ENCODE data around the gene ZMYM2.

Gene ZMYM2

GRCh38 chr13:20065516-20065915 lies 107.0 kb downstream of the ZMYM2 start:
- no peaks in the 10 kb centered on the region for H3K27me3 Mint-ChIP-seq
- peaks cover 66% of the 10 kb centered on the region for H3K36me3 Mint-ChIP-seq (ENCODE audit: insufficient read depth)
- no peaks in the 10 kb centered on the region for H3K9me3 Mint-ChIP-seq
- peaks cover 0 to 4% of the 10 kb centered on the region in 2 donors for H3K4me1 Mint-ChIP-seq (ENCODE audit: low read depth in 2 of 2)
- no peak overlapping the region for H3K4me3 Mint-ChIP-seq
- H3K27ac Mint-ChIP-seq = peak overlapping the region in 1 of 2 donors; percentile 62
- no peak for ATAC-seq (replicated peaks)
- DNase-seq = no peak

GRCh38 chr13:20069956-20070355 lies 111.4 kb downstream of the ZMYM2 start:
- Mint-ChIP-seq H3K4me1 (ENCODE audit: low read depth in 2 of 2) (peaks cover 0 to 10% of the 10 kb centered on the region in 2 donors), H3K4me3 (no peak overlapping the region), H3K9me3 (no peaks in the 10 kb centered on the region), H3K36me3 (ENCODE audit: insufficient read depth) (peaks cover 64% of the 10 kb centered on the region), H3K27me3 (no peaks in the 10 kb centered on the region), H3K27ac (no peak overlapping the region)
- ATAC-seq (replicated peaks) = no peak
- no peak for DNase-seq

DNA sequence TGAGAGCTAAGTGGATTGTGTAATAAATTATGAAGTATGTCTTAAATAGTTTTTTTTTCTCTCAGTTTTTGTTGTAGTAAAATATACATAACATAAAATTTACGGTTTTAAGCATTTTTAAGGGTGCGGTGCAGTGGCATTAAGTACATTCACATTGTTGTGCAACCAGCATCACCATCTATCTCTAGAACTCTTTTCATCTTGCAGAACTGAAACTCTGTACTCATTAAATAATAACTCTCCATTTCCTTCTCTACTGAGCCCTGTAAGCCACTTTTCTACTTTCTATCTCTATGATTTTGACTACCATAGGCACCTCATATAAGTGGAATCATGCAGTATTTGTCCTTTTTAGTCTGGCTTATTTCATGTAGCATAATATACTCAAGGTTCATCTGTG lies 115.2 kb downstream of the ZMYM2 start:
- peak overlapping the region in 1 of 2 donors; percentile 6 for H3K27ac Mint-ChIP-seq
- peaks cover 0 to 11% of the 10 kb centered on the region in 2 donors for H3K4me1 Mint-ChIP-seq (ENCODE audit: low read depth in 2 of 2)
- no peaks in the 10 kb centered on the region for H3K9me3 Mint-ChIP-seq
- H3K36me3 Mint-ChIP-seq (ENCODE audit: insufficient read depth) = peaks cover 62% of the 10 kb centered on the region
- DNase-seq (no peak), ATAC-seq (replicated peaks) (no peak)
- H3K4me3 Mint-ChIP-seq = no peak overlapping the region
- no peaks in the 10 kb centered on the region for H3K27me3 Mint-ChIP-seq

DNA sequence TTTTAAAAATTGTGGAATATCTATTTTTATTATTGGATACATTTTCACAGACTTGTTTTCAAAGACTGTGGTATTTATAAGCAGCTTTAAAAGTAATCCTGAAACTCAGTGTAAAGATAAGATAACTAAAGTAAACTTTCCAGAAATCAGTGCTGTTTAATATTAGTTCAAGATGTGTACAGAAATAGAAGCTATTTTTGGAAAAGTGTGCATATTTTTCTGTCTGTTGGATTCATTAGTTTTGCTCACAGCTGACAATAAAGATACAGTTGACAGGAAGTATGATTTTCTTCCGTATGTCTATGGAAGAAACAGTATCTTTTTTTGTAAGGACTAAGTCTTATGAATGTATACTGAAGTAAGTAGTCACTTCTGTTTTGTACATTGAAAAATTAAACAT lies 116.4 kb downstream of the ZMYM2 start:
- no peak for ATAC-seq (replicated peaks)
- Mint-ChIP-seq H3K4me1 (ENCODE audit: low read depth in 2 of 2) (peaks cover 0 to 11% of the 10 kb centered on the region in 2 donors), H3K9me3 (no peaks in the 10 kb centered on the region), H3K4me3 (no peak overlapping the region), H3K27ac (no peak overlapping the region), H3K27me3 (no peaks in the 10 kb centered on the region), H3K36me3 (ENCODE audit: insufficient read depth) (peaks cover 62% of the 10 kb centered on the region)
- DNase-seq = no peak

DNA sequence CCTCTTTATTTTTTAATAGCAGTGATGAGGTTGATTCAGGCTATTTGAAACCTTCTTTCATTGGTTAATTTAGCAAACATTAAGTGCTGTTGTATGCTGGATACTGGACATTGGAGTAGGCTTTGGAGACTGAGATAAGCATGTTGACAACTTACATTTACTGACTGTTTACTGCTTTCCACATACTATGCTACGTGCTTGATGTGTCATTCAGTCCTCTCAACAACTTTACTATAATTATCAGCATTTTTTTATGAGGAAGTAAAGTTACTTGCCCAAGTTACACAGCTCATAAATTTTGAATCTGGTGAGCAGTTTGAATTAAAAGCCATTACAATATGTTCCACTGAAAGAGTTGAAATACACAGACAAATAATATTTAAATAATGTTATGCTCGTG lies 118.6 kb downstream of the ZMYM2 start:
- no peak overlapping the region for H3K27ac Mint-ChIP-seq
- peaks cover 0 to 5% of the 10 kb centered on the region in 2 donors for H3K4me1 Mint-ChIP-seq (ENCODE audit: low read depth in 2 of 2)
- H3K27me3 Mint-ChIP-seq = no peaks in the 10 kb centered on the region
- ATAC-seq (replicated peaks) = no peak
- H3K9me3 Mint-ChIP-seq = no peaks in the 10 kb centered on the region
- no peak for DNase-seq
- no peak overlapping the region for H3K4me3 Mint-ChIP-seq
- peaks cover 66% of the 10 kb centered on the region for H3K36me3 Mint-ChIP-seq (ENCODE audit: insufficient read depth)

DNA sequence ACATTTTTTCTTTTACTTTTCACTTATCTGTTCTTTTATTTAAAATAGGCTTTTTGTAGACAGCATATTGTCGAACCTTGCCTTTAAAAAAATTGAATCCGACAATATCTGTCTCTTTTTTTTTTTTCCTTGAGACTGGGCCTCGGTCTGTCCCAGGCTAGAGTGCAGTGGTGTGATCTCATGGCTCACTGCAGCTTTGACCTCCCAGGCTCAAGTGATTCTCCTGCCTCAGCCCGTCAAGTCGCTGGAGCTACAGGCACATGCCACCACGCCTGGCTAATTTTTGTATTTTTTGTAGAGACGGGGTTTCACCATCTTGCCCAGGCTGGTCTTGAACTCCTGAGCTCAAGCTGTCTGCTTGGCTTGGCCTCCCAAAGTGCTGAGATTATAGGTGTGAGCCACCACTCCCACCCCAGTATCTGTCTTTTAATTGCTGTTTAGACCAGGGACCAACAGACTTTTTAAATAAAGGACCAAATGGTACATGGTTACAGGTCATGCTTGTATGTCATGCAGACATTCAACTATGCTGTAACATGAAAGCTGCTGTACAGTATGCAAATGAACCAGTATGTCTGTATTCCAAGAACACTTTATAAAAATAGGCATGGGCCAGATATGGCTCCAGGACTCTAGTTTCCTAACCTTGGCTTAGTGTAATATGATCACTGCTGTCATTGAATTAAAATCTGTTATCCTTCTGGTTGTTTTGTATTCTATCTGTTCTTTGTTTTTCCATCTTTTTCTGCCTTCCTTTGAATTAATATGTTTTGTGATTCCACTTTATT lies 122.0 kb downstream of the ZMYM2 start:
- DNase-seq = no peak

DNA sequence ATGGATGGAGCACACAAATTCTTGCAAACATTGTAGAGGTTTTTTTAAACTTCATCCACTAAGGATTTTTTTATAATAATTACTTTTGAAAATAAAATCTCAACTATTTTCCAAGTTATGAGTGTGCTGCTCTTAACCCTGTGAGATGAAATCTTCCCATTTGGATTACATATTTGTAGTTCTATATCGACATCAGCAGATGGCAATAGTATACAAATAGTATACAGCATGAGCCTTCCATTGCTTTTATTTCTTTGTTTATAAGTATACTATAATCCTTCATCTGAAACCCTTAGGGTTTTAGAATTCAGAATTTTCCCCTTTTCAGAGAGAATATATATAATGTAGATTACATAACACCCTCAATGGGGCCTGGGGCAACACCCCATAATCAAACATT lies 131.8 kb downstream of the ZMYM2 start:
- ATAC-seq (replicated peaks) (no peak), DNase-seq (no peak)
- Mint-ChIP-seq H3K9me3 (no peaks in the 10 kb centered on the region), H3K27ac (no peak overlapping the region), H3K4me3 (no peak overlapping the region), H3K4me1 (ENCODE audit: low read depth in 2 of 2) (no peaks in the 10 kb centered on the region), H3K27me3 (no peaks in the 10 kb centered on the region), H3K36me3 (ENCODE audit: insufficient read depth) (peaks cover 6% of the 10 kb centered on the region)

More for the DNA sequence above, 122.0 kb downstream of the ZMYM2 start:
- H3K36me3 Mint-ChIP-seq (ENCODE audit: insufficient read depth) = peaks cover 70% of the 10 kb centered on the region
- no peaks in the 10 kb centered on the region for H3K27me3 Mint-ChIP-seq
- ATAC-seq (replicated peaks) = no peak
- peaks cover 0 to 5% of the 10 kb centered on the region in 2 donors for H3K4me1 Mint-ChIP-seq (ENCODE audit: low read depth in 2 of 2)
- no peak overlapping the region for H3K4me3 Mint-ChIP-seq
- no peaks in the 10 kb centered on the region for H3K9me3 Mint-ChIP-seq
- peak overlapping the region in 1 of 2 donors; percentile 32 for H3K27ac Mint-ChIP-seq

DNA sequence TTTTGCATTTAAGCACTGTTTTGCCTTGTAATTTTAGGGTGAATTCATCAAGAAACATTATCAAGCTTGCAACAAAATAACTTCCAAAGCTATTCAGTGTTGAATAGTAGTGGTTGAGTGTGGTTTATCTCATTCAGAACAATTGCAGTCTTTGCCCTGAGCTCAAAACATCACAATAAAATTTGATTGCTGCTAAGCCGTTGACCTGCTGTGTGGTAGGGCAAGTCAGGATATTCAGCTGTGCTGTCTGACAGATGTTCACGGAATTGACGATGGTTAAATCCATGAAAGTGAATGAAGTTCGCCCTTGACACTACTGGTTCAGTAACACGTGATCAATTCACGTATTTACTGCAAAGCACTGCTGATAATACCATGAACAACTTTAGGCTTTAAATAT lies 135.4 kb downstream of the ZMYM2 start:
- no peaks in the 10 kb centered on the region for H3K36me3 Mint-ChIP-seq (ENCODE audit: insufficient read depth)
- H3K4me1 Mint-ChIP-seq (ENCODE audit: low read depth in 2 of 2) = no peaks in the 10 kb centered on the region
- no peak overlapping the region for H3K27ac Mint-ChIP-seq
- ATAC-seq (replicated peaks) (no peak), DNase-seq (no peak)
- H3K27me3 Mint-ChIP-seq = peaks cover 11 to 12% of the 10 kb centered on the region in 2 donors
- H3K9me3 Mint-ChIP-seq = no peaks in the 10 kb centered on the region
- no peak overlapping the region for H3K4me3 Mint-ChIP-seq

DNA sequence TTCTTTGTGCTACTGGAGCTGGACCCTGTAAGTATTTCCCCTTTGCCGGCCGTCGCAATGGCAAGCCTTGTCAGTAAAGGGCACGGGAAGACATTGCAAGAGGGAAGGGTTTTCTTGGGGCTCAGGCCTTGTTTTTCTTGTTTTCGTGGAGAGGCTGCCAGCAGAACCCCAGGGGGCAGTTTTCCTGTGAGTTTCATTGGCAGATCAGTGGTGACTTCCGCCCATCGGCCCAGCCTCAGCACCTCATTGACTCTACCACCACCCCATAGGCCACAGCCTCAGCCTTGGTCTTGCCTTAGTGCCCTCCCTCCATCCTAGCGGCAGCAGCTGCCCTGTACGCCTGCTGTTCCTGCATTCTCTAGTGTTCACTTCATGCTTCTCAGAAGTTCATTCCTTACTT lies 140.8 kb downstream of the ZMYM2 start:
- H3K4me1 Mint-ChIP-seq (ENCODE audit: low read depth in 2 of 2) = no peaks in the 10 kb centered on the region

GRCh38 chr13:20101467-20102316 lies 143.2 kb downstream of the ZMYM2 start:
- Mint-ChIP-seq H3K4me3 (no peak overlapping the region), H3K9me3 (no peaks in the 10 kb centered on the region), H3K27ac (no peak overlapping the region), H3K4me1 (ENCODE audit: low read depth in 2 of 2) (no peaks in the 10 kb centered on the region), H3K36me3 (ENCODE audit: insufficient read depth) (no peaks in the 10 kb centered on the region), H3K27me3 (peaks cover 73 to 79% of the 10 kb centered on the region in 2 donors)
- no peak for ATAC-seq (replicated peaks)
- DNase-seq = no peak

More for the DNA sequence above, 140.8 kb downstream of the ZMYM2 start:
- Mint-ChIP-seq H3K9me3 (no peaks in the 10 kb centered on the region), H3K27me3 (peaks cover 55 to 61% of the 10 kb centered on the region in 2 donors), H3K27ac (no peak overlapping the region), H3K36me3 (ENCODE audit: insufficient read depth) (no peaks in the 10 kb centered on the region), H3K4me3 (no peak overlapping the region)
- ATAC-seq (replicated peaks) = no peak
- DNase-seq = no peak

DNA sequence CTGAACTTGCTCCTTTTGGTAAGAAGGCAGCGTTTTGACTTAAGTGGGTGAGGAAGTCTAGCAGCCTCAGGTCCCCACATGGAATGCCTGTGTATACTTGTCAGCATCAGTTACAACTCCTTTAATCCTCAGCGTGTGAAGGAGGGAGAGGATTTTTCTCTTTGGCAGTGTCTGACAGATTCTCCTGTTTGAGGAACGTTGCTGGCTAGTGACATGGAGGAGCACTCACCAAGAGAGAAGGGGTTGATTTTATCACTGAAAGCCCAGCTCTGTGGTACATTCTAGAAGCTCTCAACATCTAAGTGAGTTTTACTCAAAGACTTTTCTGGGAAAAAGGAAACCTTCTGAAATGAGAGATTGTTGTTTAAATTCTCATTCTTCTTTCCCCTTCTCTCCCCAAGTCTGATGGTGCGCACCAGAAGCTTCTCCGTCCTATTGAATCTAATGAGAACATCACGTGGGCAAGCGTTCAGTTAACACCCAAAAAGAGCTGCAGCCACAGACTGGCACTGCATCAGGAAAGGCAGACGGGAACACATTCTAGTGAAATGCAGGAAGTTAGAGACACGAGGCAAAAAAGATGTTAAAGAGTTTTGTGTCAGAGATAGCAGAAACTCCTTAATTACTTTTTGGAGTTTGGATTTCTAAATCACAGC lies 144.1 kb downstream of the ZMYM2 start:
- H3K4me3 Mint-ChIP-seq = no peak overlapping the region
- no peak for ATAC-seq (replicated peaks)
- no peak for DNase-seq
- peaks cover 79% of the 10 kb centered on the region in 2 donors for H3K27me3 Mint-ChIP-seq
- H3K9me3 Mint-ChIP-seq = no peaks in the 10 kb centered on the region
- no peaks in the 10 kb centered on the region for H3K4me1 Mint-ChIP-seq (ENCODE audit: low read depth in 2 of 2)
- H3K27ac Mint-ChIP-seq = no peak overlapping the region
- no peaks in the 10 kb centered on the region for H3K36me3 Mint-ChIP-seq (ENCODE audit: insufficient read depth)

DNA sequence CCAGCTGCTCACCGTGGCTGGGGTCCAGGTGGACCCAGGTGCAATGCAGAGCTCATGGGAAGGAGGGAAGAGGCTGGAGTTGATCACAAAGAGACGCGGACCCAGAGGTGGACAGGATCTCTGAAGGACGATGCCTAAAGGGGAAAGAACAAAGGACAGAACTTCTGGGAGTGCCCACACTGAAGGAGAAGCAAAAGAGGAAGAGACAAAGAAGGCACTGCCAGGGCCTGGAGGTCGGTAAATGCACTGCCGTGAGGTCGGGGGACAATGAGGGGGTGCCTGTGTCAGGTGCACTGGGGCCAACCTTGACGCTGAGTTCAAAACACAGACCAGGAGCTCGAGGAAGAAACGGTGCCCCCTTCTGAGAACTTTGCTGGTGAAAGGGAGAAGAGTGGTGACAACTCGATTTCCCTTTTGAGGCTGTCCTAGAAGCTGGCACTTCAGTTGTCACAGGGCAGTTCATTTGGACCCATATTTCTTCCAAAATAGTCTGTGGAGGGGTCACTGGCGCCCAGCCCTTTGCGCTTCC lies 146.7 kb downstream of the ZMYM2 start:
- Mint-ChIP-seq H3K27me3 (peaks cover 56 to 64% of the 10 kb centered on the region in 2 donors), H3K4me3 (no peak overlapping the region), H3K9me3 (no peaks in the 10 kb centered on the region), H3K27ac (no peak overlapping the region), H3K36me3 (ENCODE audit: insufficient read depth) (no peaks in the 10 kb centered on the region), H3K4me1 (ENCODE audit: low read depth in 2 of 2) (peaks cover 0 to 2% of the 10 kb centered on the region in 2 donors)
- DNase-seq = no peak
- ATAC-seq (replicated peaks) = no peak

- no peak overlapping the region for H3K27ac Mint-ChIP-seq
- ATAC-seq (replicated peaks) (no peak), DNase-seq (no peak)
- peaks cover 0 to 2% of the 10 kb centered on the region in 2 donors for H3K4me1 Mint-ChIP-seq (ENCODE audit: low read depth in 2 of 2)
- H3K27me3 Mint-ChIP-seq = peaks cover 47 to 60% of the 10 kb centered on the region in 2 donors
- H3K4me3 Mint-ChIP-seq = no peak overlapping the region
- no peaks in the 10 kb centered on the region for H3K9me3 Mint-ChIP-seq
- H3K36me3 Mint-ChIP-seq (ENCODE audit: insufficient read depth) = no peaks in the 10 kb centered on the region
Observed at GRCh38 chr13:20106742-20107141, 148.2 kb downstream of the ZMYM2 start.
